Central memory CD4-positive, alpha-beta T cell (primary cell): Measurements from ENCODE around the gene ANKLE2.
"Not testable (repeated sequence)": the region's sequence is repeated elsewhere in the genome, so short reads cannot be mapped to it uniquely, and the experiment has no call there.

Source experiments
- DNase-seq: peaks from one replicate; pipeline ENCODE4 v3.0.0; 2022

The ANKLE2 gene

DNA sequence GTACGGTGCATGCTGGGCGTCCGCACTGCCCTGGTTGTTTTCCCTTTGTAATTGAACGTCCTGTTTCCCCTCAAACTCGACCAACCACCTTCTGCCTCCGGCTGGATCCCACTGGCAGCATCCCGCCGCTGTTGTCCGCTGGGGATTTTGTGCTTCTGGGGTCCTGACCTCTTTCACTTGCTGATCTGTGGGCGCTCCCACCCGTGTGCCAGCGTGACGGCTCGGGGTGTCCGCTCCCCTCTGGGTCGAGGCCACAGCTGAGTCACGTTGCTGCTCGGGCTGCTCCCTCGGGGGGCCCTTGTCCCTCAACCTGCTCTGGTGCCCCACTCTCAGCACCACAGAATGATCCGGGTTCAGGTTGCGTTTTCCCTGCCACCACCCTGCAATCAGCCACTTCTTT lies 43.0 kb downstream of the ANKLE2 start:
- DNase-seq: no peak

- DNase-seq: no peak
These were observed 43.9 kb downstream of the ANKLE2 start for GRCh38 chr12:132717531-132718387.

DNA sequence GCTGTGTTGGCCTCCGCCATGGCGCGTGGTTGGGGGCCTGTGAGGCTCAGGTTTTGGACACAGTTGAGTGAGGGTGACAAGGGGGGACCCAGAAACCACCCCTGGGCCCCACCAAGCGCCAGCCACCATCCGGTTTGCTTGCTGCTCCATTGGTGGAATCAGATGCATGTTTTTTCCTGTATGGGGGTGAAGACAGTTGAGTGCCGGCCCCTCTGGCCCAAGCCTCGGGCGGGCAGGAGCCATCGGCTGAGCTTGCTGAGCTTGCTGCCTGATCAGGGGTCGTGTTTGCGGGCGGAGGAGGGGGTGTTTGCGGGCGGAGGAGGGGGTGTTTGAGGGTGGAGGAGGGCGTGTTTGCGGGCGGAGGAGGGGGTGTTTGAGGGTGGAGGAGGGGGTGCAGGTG lies 44.6 kb downstream of the ANKLE2 start:
- DNase-seq: no peak

GRCh38 chr12:132716356-132716755 lies 45.3 kb downstream of the ANKLE2 start:
- no peak for DNase-seq

DNA sequence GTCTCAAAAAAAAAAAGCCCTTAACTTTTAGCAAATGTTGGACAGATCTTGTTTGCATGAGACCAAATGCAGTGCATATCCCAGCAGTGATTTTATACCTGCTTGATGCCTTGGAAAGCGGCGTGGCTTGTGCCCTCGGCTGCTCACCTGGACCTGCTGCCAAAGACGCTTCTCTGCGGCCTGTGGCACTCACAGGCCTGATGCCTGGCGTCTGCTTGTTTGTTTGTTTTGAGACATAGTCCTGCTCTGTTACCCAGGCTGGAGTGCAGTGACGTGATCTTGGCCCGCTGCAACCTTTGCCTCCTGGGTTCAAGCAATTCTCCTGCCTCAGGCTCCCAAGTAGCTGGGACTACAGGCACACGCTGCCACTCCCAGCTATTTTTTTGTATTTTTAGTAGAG lies 45.8 kb downstream of the ANKLE2 start:
- DNase-seq: no peak

DNA sequence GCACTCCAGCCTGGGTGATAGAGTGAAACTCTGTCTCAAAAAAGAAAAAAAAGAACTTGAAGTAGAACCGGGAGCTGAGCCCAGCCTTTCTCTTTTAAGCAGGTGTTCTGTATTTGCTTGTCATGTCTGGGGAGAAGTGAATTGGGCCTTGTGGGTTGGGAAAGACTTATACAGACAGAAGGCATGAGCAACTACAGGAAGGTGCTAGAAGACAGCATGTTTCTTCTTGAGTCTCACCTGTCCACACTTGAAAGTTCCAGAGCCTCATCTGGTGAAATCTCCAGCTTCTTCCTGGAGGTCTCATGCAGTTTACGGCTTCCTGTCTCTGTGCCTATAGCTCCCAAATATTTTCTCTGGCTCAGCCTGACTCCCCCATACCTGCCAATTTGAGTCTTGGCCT lies 48.5 kb downstream of the ANKLE2 start:
- DNase-seq: no peak

GRCh38 chr12:132711080-132711843 lies 50.4 kb downstream of the ANKLE2 start:
- DNase-seq: peak; percentile 9

DNA sequence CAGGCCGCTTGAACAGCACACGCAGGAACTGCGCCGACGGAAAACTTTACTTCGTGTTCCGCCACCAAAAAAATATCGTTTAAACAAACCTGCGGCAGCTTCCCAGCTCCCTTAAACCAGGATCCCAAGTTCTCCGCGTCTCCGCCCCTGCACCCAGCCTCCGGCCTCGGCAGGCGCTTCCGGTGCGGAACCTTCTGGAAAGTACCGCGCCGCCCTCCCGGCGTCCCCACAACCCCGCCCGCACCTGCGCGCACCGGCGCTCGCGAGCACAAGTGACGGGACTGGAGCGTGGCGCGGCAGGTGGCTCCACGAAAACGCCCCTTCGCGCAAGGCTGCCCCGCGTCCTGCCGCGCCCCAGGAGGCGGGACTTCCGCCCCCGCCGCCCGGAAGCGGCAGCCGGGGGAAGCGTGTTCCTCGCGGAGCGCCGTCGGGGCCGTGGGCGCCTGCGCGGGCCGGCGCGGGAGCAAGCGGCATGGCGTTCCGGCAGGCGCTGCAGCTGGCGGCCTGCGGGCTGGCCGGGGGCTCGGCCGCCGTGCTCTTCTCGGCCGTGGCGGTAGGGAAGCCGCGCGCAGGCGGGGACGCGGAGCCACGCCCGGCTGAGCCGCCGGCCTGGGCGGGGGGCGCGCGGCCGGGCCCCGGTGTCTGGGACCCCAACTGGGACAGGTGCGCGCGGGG lies 51.1 kb downstream of the ANKLE2 start, which contains the start of gene PGAM5:
PGAM5 (plus strand) TSS at position 438 of the 675 bp plus-strand sequence; CDS start at position 473, 35 bp downstream.
- peak; percentile 96 for DNase-seq

- no peak for DNase-seq
These were observed 51.6 kb downstream of the ANKLE2 start for GRCh38 chr12:132710043-132710404.

DNA sequence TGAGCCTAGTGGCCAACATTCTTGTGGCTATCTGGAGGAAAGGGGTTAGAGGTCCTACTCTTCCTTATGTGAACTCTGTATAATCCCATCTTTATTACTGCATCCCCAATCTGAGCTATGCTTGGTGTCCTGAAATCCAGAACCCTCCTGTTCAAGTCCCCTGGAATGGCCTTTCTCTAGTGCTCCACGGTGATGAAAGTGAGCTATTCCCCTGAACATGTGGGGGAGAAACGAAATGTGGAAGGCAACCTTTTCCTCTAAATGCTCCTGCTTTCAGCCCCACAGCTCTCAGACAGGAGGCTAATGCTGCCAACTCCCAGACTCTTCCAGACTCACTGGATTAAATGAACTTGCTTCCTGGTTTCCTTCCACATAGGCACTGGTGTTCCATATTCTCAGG lies 53.5 kb downstream of the ANKLE2 start:
- no peak for DNase-seq

DNA sequence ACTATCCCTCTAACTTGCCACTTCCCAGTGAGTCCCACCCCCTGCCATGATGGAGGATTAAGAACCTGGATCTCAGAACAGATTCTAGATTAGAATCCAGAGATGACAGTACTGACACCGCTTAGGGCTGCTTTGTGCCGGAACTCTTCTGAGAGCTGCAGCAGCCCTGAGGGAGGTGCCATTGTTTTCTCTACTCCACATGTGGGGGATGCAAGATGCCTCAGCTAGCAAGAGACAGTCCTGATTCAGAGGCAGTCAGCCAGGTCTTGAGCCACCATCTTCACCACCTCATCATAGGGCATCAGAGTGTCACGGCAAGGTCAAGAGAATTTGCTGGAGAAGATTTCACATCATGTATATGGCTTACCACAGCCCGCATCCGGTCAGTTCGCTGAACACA lies 54.4 kb downstream of the ANKLE2 start:
- no peak for DNase-seq

- DNase-seq: no peak
These were observed 58.0 kb downstream of the ANKLE2 start for GRCh38 chr12:132703641-132704040.

GRCh38 chr12:132702640-132703039 lies 59.0 kb downstream of the ANKLE2 start:
- DNase-seq: no peak

DNA sequence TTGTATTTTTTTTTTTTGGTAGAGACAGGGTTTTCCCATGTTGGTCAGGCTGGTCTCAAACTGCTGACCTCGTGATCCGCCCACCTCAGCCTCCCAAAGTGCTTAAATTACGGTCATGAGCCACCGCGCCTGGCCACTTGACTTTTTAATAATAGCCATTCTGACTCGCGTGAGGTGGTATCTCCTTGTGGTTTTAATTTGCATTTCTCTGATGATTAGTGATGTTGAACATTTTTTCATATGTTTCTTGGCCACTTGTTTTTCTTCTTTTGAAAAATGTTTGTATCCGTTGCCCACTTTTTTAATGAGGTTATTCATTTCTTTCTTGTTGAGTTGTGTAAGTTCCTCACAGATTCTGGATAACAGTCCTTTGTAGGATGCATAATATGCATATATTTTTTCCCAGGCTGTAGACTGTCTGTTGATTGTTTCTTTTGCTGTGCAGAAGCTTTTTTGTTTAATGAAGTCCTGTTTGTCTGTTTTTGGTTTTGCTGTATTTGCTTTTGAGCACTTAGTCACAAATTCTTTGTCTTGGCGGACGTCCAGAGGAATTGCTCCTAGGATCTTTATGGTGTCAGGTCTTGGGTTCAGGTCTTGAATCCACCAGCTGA lies 61.3 kb downstream of the ANKLE2 start:
- no peak for DNase-seq

DNA sequence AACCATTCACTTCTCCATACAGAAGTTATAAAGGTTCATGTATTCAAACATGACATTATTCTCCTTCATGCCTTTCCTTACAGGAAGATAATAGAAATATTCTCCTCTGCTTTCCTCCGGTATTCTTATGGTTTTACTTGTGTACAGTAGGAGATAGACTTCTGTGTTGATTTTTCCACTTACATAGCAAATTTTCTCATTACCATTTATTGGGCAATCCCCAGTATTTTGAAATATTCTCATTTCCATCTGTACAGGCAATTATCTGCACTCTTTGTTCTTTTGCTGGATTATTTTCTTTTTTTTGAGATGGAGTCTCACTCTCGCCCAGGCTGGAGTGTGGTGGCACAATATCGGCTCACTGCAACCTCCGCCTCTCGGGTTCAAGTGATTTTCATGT lies 63.3 kb downstream of the ANKLE2 start:
- no peak for DNase-seq

- DNase-seq: no peak
These were observed 66.2 kb downstream of the ANKLE2 start for GRCh38 chr12:132695431-132695830.

DNA sequence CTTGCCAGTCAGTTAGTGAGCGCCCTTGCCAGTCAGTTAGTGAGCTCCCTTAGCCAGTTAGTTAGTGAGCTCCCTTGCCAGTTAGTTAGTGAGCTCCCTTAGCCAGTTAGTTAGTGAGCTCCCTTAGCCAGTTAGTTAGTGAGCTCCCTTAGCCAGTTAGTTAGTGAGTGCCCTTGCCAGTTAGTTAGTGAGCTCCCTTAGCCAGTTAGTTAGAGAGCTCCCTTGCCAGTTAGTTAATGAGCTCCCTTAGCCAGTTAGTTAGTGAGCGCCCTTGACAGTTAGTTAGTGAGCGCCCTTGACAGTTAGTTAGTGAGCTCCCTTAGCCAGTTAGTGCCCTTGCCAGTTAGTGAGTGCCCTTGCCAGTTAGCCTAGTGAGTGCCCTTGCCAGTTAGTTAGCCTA lies 66.7 kb downstream of the ANKLE2 start:
- not testable (repeated sequence) for DNase-seq

DNA sequence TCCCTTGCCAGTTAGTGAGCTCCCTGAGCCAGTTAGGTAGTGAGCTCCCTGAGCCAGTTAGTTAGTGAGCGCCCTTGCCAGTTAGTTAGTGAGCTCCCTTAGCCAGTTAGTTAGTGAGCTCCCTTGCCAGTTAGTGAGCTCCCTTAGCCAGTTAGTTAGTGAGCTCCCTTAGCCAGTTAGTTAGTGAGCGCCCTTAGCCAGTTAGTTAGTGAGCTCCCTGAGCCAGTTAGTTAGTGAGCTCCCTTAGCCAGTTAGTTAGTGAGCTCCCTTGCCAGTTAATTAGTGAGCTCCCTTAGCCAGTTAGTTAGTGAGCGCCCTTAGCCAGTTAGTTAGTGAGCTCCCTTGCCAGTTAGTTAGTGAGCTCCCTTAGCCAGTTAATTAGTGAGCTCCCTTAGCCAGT lies 69.6 kb downstream of the ANKLE2 start:
- not testable (repeated sequence) for DNase-seq

DNA sequence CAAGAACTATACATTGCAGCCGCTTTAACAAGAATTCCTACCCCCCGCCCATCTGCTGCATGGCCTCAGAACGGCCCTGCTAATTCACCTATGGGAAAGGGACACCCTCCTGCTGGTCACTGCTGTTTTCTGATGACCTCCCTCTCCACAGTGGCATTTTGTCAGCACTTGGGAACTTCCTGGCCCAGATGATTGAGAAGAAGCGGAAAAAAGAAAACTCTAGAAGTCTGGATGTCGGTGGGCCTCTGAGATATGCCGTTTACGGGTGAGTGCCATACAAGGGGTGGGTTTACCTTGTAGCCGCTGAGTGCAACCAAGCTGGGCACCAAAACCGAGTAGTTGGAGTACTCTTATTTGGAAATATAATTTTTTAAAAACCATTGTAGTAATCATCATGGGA lies 71.5 kb downstream of the ANKLE2 start:
- DNase-seq: no peak

GRCh38 chr12:132689227-132689626 lies 72.4 kb downstream of the ANKLE2 start:
- no peak for DNase-seq

- DNase-seq: peak; percentile 87
These were observed 74.1 kb downstream of the ANKLE2 start, which contains the start of the genes POLE and PXMP2 for GRCh38 chr12:132687211-132688164. POLE (minus strand) TSS chr12:132687342; CDS start chr12:132687315, 27 bp downstream. PXMP2 (plus strand) TSS chr12:132687587; CDS start chr12:132687671, 84 bp downstream.

DNA sequence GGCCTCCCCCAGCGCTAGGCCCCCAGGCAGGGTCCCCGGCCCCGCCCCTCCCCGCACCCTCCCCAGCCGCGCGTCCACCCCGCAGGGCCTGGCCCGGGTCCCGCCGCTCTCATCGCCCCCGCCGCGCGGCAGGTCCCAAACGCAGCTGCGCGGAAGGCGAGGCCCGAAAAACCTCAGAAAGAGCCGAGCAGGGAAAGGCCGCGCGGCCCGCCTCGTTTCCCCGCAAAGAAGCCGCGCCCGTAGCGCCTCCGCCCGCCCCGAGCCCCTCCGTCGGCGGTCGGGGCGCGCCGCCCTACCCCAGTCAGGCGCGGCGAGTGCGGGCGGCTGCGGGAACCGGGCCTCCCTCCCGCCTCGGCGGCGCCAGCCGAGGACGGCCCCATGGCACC lies 74.8 kb downstream of the ANKLE2 start:
- no peak for DNase-seq
